GM06990 (cell line): ENCODE data around the gene SPRR2E.
"Not testable (repeated sequence)": the region's sequence is repeated elsewhere in the genome, so short reads cannot be mapped to it uniquely, and the experiment has no call there.

Experiments used
- DNase-seq: peaks from one replicate; pipeline ENCODE4 v3.0.0-alpha.2; 2011; ENCODE audit not compliant: insufficient read length; ENCODE audit errors: extremely low read depth
- H3K27me3 ChIP-seq: replicated peaks from 2 replicates; pipeline ENCODE4 v1.6.0; 2011; ENCODE audit warnings: low read length; ENCODE audit not compliant: control insufficient read depth, insufficient read depth
- H3K36me3 ChIP-seq: 2 replicates; pipeline ENCODE4 v1.5.1; 2011; ENCODE audit warnings: low read length; ENCODE audit not compliant: control insufficient read depth, insufficient read depth
- H3K4me3 ChIP-seq: replicated peaks from 2 replicates; pipeline ENCODE4 v1.5.1; 2011; ENCODE audit warnings: low read depth, mild to moderate bottlenecking, control low read depth, low read length
- TF ChIP-seq, protein P1 (sequence below): IDR thresholded peaks from 2 replicates; pipeline ENCODE4 v1.5.1; 2011; ENCODE audit warnings: low read length, control low read depth, mild to moderate bottlenecking, inconsistent platforms; ENCODE audit not compliant: insufficient read depth, poor library complexity, severe bottlenecking

Gene SPRR2E

DNA sequence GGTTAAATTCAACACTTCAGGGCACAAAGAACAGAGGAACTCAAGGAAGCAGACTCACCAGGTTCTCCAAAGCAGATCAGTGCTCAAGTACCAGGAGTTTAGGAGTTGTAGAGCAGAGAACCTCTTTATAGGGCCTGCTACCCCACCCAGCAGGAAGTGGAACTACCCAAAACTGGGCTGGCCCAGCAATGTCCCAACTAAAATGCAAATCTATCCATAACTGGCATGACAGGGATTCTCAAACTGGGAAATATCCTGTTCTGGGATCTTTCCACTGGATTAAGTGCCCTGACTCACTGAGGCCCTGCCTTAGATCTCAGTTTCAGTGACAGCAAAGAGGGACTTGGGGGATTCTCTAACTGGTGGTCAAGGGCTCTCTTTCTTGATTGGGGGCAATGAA, at the start of gene SPRR2E:
SPRR2E (minus strand) TSS at position 101 of the 400 bp plus-strand sequence. CDS start 775 bp downstream, outside the sequence.
- Histone ChIP-seq H3K27me3 (no peaks in the 10 kb centered on the region), H3K36me3 (no peaks in the 10 kb centered on the region), H3K4me3 (no peak within 1 kb of the TSS)
- TF ChIP-seq, protein P1, sequence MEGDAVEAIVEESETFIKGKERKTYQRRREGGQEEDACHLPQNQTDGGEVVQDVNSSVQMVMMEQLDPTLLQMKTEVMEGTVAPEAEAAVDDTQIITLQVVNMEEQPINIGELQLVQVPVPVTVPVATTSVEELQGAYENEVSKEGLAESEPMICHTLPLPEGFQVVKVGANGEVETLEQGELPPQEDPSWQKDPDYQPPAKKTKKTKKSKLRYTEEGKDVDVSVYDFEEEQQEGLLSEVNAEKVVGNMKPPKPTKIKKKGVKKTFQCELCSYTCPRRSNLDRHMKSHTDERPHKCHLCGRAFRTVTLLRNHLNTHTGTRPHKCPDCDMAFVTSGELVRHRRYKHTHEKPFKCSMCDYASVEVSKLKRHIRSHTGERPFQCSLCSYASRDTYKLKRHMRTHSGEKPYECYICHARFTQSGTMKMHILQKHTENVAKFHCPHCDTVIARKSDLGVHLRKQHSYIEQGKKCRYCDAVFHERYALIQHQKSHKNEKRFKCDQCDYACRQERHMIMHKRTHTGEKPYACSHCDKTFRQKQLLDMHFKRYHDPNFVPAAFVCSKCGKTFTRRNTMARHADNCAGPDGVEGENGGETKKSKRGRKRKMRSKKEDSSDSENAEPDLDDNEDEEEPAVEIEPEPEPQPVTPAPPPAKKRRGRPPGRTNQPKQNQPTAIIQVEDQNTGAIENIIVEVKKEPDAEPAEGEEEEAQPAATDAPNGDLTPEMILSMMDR, result no peak
- DNase-seq, result no peak

DNA sequence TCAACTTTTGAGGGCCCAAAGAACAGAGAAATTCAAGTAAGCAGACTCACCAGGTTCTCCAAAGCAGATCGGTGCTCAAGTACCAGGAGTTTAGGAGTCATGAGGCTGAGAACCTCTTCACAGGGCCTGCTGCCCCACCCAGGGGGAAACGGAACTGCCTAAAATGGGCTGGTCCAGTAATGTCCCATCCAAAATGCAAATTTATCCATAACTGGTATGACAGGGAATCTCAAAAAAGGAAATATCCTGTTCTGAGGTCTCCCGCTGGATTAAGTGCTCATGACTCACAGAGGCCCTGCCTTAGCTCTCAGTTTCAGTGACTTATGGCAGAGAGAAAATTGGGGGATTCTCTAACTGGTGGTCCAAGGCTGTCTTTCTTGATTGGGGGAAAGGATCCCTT, 47.1 kb upstream of the SPRR2E start:
- no peak overlapping the region for H3K4me3 ChIP-seq
- TF ChIP-seq, protein P1, result no peak
- H3K27me3 ChIP-seq, result peaks cover 1% of the 10 kb centered on the region; the same call in 1 of the 2 replicates
- H3K36me3 ChIP-seq, result no peaks in the 10 kb centered on the region
- DNase-seq, result no peak

DNA sequence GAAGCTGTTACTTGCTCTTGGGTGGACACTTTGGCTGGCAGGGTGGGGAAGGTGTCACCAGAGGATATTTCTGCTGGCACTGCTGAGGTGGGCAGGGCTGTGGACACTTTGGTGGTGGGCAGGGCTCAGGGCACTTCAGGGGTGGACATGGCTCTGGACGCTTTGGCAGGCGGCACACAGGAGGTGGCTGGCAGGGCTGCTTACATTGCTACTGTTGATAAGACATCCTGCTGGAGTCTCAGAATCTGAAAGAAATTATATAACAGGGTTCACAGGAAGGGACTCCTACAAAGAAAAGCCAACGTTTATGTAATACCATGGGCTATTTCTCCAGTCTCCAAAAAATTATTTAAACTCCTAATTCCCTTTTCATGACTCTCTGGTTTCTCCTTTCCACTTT, 46.2 kb upstream of the SPRR2E start:
- TF ChIP-seq, protein P1, result no peak
- H3K27me3 ChIP-seq, result peaks cover 1% of the 10 kb centered on the region; the same call in 1 of the 2 replicates
- DNase-seq, result no peak
- H3K4me3 ChIP-seq, result no peak overlapping the region
- no peaks in the 10 kb centered on the region for H3K36me3 ChIP-seq

DNA sequence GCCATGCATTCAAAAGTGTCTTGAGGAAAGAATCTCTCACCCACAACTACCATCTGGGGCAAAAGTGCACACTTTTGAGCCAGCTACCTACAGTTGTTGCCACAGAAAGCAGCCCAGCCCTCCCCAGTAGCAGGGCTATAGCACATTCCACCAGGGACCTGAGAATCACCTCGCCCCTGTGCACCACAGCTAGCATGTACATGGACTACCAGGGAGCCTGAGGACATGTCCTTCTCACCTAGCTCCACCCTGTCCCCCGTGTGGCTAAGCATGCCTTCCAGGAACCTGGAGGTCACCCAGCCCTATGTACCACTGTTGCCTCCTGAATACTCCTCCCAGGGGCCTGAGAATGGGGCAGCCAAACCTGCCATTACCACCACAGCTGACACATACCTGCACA, 39.4 kb upstream of the SPRR2E start:
- no peaks in the 10 kb centered on the region for H3K27me3 ChIP-seq
- no peaks in the 10 kb centered on the region for H3K36me3 ChIP-seq
- no peak overlapping the region for H3K4me3 ChIP-seq
- TF ChIP-seq, protein P1, result no peak
- no peak for DNase-seq

DNA sequence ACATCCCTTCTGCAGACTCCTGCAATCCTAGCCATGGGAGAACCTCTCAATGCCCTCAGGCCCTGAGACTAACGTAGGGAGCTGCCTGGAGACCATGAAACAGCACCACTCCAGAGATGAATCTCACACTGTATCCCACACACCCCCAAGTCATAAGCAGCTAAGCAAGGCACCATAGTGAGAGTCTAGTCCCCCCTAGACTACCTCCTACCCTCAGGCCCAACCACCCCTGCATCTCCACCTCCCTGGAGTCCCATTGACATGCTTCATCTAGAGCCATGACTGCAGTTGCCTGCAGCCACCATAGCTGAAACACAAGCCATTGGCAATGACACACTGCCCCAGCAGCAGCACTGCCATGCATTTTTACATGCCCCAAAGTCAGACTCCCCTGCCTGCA, 38.9 kb upstream of the SPRR2E start:
- no peak overlapping the region for H3K4me3 ChIP-seq
- no peak for DNase-seq
- TF ChIP-seq, protein P1, result no peak
- H3K27me3 ChIP-seq, result no peaks in the 10 kb centered on the region
- H3K36me3 ChIP-seq, result no peaks in the 10 kb centered on the region

DNA sequence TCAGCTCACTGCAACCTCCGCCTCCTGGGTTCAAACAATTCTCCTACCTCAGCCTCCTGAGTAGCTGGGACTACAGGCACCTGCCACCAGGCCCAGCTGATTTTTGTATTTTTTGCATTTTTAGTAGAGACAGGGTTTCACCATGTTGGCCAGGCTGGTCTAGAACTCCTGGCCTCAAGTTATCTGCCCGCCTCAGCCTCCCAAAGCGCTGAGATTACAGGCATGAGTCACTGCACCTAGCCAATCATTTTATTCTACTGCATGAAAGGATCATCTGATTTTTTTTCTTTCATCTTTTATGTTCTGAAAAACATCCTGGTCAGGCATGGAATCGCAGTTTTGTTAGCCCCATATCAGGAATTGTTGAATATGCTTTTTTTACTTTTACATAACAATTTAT, 34.4 kb upstream of the SPRR2E start:
- not testable (repeated sequence) for H3K36me3 ChIP-seq, DNase-seq, H3K27me3 ChIP-seq, H3K4me3 ChIP-seq
